DMS114 treated with DMSO at 0.1 percent for 48 hours (cell line): ENCODE measurements around the gene UBE2H.
"Not testable (repeated sequence)": the region's sequence is repeated elsewhere in the genome, so short reads cannot be mapped to it uniquely, and the experiment has no call there.

ENCODE experiments used
- DNase-seq: peaks from one replicate; lab custom pipeline; 2025; ENCODE audit not compliant: unreplicated experiment; lab: John Stamatoyannopoulos, UW

The UBE2H gene

DNA sequence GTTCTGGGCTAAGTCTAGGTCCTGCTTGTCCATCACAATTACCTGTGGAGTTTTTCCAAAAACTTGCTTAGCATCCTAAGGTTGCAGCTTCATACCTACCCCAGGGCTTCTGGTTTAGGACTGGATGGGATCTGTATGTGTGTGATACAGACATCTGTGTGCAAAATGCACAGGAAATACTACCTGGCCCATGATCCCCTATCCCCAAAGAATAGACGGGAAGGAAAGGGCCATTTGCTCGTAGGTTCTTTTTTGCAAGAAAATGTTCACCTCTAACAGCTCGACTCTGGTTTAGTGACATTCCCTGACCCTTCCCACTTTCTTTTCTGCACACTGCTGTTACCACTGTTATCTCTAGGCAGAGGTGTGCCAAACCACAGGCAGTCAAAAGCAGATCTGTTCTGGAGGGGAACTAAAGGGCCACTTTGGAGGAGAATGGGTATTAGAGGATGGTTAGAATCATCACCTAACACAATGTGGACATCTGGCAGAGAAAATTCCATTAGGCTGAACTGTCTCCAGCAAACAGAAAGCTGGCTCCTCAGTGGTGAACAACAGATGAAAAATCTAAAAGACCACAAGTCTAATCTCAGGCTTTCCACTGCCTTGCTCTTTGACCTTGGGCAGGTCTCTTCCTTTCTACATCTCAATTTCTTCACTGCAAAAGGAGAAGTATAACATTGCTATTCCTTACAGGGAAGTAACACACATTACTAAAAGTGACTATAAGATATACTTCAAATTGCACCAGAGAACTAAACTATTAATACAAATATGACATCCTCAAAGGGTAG lies 107.4 kb downstream of the UBE2H start:
- DNase-seq: no peak

DNA sequence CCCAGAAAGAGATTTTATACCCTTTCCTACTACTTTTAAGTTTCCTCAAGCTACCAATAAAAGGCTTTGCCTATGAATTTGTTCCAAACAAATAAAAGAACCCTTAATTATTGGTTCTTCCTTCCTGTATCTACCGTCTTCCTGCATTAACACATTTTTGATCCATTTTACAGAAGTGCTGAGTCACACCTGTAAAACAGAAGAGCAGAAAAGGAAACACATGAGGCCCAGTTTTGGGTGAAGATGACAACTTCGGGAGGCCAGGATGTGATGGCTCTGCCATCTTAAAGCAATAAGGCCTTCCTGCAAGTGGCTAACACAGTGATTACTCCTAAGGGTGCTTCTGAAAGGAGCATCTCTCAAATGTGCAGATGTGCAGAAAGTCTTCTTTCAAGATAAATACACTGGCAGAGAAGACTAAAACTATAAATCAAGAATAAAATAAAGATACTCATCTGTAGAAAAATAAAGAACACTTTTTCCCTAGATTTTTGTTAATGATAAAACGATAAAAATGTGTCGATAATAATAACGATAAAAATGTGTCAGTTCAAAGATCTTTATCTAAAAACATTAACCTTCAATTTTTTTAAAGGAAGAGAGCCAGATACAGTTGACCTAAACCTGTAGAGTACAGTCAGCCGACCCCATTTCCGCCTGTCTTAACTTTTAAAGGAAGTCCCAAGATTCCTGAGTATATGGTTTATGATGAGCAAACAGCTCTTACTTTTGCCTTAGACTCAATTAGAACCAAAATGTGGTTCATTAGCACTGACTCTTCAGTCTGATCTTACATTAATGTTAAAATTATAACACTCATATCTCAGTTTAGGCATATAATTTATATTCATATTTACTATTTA lies 108.6 kb downstream of the UBE2H start:
- DNase-seq: no peak

GRCh38 chr7:129843365-129843898 lies 109.3 kb downstream of the UBE2H start:
- DNase-seq: no peak

DNA sequence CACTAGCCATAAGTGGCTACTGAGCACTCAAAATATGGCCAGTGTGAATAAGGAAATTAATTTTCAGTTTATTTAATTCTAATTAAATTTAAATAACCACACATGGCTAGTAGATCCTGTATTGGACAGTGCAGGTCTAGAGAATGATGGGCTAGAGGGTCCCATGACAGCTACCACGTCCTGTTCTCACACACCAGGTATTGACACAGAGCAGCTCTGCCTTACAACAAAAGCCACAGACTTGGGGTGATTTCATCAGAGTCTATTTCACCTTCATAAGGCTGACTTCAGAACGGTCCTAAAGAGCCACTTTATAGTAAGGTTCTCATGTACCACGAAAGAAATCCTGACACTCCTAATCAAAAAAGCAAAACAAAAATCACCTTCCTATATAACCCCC lies 111.3 kb downstream of the UBE2H start:
- no peak for DNase-seq

DNA sequence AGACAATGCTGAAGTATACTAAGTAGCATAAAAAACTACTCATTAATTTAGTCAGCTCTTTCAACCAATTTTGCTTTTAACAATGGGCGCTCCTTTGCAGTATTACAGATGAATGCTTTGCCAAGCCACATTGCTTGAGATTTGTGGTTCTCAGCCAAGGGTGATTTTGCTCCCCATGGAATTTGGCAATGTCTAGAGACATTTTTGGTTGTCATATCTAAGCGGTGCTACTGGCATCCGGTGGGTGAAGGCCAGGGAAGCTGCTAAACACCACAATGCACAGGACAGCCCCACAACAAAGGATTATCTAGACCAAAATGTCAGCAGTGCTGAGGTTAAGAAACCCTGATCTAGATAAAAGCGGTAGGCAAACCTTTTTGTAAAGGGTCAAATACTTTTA lies 112.0 kb downstream of the UBE2H start:
- DNase-seq: no peak

DNA sequence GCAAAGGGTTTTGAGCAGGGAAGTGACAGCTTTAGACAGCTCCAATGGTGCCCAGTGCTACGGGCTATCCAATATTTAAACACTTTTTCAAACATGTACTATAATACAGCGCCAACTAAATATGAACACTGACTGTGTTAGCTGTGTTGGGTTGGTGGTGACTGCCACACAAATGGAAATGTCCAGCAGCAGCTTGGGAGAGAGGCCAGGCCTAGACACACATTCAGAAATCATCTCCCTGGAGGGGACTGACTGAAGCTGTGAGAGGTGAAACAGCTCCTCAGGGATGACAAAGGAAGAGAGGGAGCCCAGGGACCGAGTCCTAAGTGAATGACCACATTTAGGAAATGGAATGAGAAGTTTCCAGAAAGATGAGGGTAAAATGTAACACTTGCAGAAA lies 115.8 kb downstream of the UBE2H start:
- DNase-seq: no peak

- no peak for DNase-seq
Measured at GRCh38 chr7:129835569-129835968, 117.2 kb downstream of the UBE2H start.

DNA sequence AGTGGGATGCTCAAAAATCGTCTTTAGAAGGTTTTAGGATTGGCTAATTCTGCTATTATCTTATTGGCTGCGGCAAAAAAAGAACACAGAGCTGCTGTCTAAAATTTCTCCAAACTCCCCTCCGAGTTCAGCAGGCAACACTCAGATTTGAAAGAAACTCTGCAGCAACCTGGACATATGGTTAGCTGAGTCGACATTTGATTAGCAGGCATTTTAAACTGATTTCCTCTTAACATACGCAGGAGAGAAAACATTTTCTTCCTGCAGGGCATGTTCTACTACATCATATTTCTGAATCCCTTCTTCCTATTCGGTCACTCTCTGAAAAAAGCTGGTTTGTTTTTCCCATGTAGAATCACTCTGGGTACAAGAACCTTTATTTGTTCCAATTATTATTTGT lies 119.4 kb downstream of the UBE2H start:
- DNase-seq: not testable (repeated sequence)

- DNase-seq: no peak
Measured at GRCh38 chr7:129832701-129833227, 120.0 kb downstream of the UBE2H start.

GRCh38 chr7:129832282-129832681 lies 120.5 kb downstream of the UBE2H start:
- DNase-seq: no peak

- DNase-seq: no peak
Measured at GRCh38 chr7:129831424-129832058, 121.2 kb downstream of the UBE2H start.

- no peak for DNase-seq
Measured at GRCh38 chr7:129830949-129831348, 121.8 kb downstream of the UBE2H start.

DNA sequence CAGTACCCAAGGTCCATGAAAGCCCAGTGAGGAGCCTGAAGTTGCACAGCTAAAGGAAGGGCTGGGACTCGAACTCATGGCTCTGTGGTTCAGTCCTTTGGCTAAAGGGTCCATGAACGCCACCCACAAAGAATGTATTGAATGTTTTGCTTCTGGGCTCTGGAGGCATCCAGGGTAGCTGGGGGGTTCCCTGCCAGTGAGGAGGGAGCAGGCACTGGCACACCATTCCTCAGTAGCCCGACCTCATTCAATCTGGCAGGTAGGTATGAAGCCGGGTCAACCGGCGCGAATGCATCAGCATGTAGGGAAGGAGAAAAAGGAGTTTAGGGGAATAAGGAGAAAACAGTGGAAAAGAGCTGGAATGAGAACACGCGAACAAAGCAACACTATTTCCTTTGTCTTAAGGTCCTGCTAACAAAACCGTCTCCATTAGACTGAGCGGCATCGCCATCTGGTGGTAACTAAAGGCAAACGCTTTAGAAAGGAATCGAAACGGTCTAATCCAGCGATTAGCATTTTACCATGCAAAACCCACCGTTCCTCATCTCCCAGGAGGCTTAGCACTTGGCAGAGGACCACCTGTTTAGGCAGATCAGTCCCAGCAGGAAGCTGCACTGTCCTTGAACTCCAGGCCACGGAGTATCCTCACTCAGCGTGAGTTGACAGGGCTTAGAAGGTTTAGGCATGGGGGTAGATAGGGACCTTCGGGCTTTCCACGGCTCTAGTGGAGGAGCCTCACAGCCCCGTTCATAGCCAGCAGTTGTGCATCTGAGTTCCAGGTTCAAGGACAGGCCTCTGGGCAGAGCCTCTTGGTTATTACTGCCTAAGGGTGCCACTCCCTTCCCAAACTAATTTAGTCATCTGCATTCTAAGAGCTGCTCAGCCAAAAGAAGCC lies 122.8 kb downstream of the UBE2H start:
- peak; percentile 80 for DNase-seq

DNA sequence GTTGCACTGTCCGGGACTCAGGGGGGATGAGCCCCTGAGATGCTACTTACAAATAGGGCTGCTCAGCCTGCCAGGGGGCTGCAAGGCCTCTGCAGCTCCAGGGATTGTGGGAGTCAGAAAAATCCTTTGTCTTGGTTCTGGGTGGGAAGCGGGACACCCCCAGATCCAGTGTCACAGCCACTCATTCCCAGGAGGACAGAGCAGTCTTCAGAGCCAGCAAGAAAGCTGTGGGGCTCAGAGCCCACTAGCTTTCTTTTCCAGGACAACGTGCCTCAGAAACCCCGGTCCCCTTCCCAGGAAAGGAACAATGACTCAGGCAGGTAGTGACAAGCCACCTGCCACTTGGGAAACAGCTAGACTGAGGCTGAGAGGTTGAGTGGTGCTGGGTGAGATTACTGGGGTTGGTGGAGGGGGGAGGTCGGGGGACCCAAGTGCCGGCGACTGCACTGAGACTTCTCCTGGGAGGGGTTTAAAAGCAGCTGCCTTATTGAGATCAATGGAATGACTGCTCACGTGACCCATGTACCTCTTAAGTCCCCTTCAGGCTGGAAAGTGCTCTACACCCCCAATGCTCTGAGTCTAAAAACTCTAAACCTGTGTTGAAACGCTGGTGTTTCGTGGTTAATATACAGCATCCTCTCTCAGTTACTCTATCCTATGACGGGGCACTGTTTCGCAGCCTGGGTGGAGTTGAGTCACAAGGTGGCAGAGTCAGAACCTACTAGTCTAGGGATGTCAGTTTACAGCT lies 123.6 kb downstream of the UBE2H start:
- no peak for DNase-seq

DNA sequence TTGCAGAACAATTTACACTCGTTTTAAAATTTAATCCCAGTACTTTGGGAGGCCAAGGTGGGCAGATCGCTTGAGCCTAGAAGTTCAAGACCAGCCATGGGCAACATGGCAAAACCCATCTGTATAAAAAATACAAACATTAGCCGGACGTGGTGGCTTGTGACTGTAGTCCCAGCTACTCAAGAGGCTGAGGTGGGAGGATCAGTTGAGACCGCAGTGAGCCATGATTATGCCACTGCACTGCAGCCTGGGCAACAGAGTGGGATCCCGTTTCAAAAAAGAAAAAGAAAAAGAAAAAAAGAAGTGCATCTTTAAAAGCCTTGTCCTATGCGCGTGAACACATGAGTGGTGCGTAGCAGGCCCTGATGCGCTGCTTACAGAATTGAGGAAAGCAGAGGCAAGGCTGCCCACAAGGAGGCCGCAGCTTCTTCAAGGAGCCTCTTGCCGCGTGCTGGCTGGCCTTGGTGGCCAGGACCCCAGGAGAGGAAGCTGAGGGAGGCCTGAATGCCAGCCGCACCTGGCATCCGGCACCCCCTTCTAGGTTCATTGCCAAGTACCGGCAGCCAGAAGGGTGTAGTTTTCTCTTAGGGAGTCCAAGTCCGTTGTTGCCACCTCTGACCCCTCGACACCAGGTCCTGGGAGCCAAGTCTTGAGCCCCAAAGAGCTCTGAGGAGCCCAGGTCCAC lies 124.5 kb downstream of the UBE2H start:
- DNase-seq: no peak

GRCh38 chr7:129827467-129827990 lies 125.2 kb downstream of the UBE2H start:
- DNase-seq: no peak

- DNase-seq: not testable (repeated sequence)
Measured at GRCh38 chr7:129826895-129827294, 125.9 kb downstream of the UBE2H start.

- DNase-seq: peak; percentile 65
Measured at GRCh38 chr7:129825209-129825970, 127.4 kb downstream of the UBE2H start.
